Upper lobe of left lung (tissue), 6 donors: ENCODE results near the gene PFDN2. TPM values are rescaled to one million over a fixed set of nuclear protein-coding genes. Genes with fewer than 3 reads are reported as not detected.

Source experiments
- ATAC-seq, 2 donors: fragments of 200-7000 bp; cut with Tn5 transposase; one replicate each; pipeline ENCODE4 v1.9.1; 2022; ENCODE audit warnings: mild to moderate bottlenecking in 2 of 2, moderate library complexity in 2 of 2; ENCODE audit not compliant: low FRiP score in 2 of 2
- DNase-seq, 2 donors: peaks; one replicate each; pipeline ENCODE4 v3.0.0-alpha.2; 2019 to 2020
- H3K27ac ChIP-seq, 4 donors: fragments of 200-600 bp; sonication (generic); one replicate each; pipeline ENCODE4 v1.5.1; 2016 to 2019
- H3K27me3 ChIP-seq, 4 donors: fragments of 200-600 bp; sonication (generic); one replicate each; pipeline ENCODE4 v1.5.1; 2017 to 2019
- H3K36me3 ChIP-seq, 4 donors: fragments of 200-600 bp; sonication (generic); one replicate each; pipeline ENCODE4 v1.5.1; 2016 to 2019
- H3K4me1 ChIP-seq, 4 donors: fragments of 200-600 bp; sonication (generic); one replicate each; pipeline ENCODE4 v1.5.1; 2018 to 2019
- H3K4me3 ChIP-seq, 4 donors: fragments of 200-600 bp; sonication (generic); one replicate each; pipeline ENCODE4 v1.5.1; 2017 to 2019; ENCODE audit warnings: mild to moderate bottlenecking in 2 of 4, moderate library complexity in 1 of 4
- H3K9me3 ChIP-seq, 4 donors: fragments of 200-600 bp; sonication (generic); one replicate each; pipeline ENCODE4 v1.5.1; 2018 to 2019
- CTCF ChIP-seq, 6 experiments: fragments of 450-650 bp in 4 of 6; fragments of 200-600 bp in 2 of 6; sonication (generic) in 2 of 6; IDR thresholded peaks; one replicate each; pipeline ENCODE4 v1.5.1; 2016 to 2019; ENCODE audit warnings: antibody characterized with exemption in 6 of 6
- EP300 ChIP-seq, 4 donors: sonication (generic); formaldehyde crosslinking; IDR thresholded peaks; one replicate each; pipeline ENCODE4 v1.5.1; 2017; ENCODE audit warnings: antibody characterized with exemption in 4 of 4, control low read depth in 2 of 4
- POLR2A ChIP-seq, 4 donors: fragments of 450-650 bp; IDR thresholded peaks; one replicate each; pipeline ENCODE4 v1.5.1; 2016 to 2017; ENCODE audit warnings: antibody characterized with exemption in 4 of 4, mild to moderate bottlenecking in 2 of 4
- POLR2AphosphoS5 ChIP-seq, 2 donors: sonication (generic); formaldehyde crosslinking; IDR thresholded peaks; one replicate each; pipeline ENCODE4 v1.5.1; 2017; ENCODE audit warnings: antibody characterized with exemption in 2 of 2
- WGBS, 2 donors: methylation state at CpG; one replicate each; pipeline ENCODE4 v1.1.5; 2017 to 2018; 5-methylcytosine and 5-hydroxymethylcytosine counted together
- total RNA-seq, 6 donors: library from RNA; depleted of rRNA in 4 of 6; stranded (reverse); fragments of >200 nt in 4 of 6; gene quantifications; one replicate each; pipeline versions ENCODE4 v1.1.0 to v1.2.1, GENCODE V29; 2016 to 2021
- donor health status: DM: no; HTN: no; CAD: no; lungs with moderate emphysema.
- donor health status: DM: no; HTN: yes; CAD: no; lungs with severe emphysema.

The PFDN2 gene
- total RNA-seq, 6 donors from 2014 or later, result 17.8 to 55.9 (median 41.4) TPM

GRCh38 chr1:161095230-161095629, 22.6 kb downstream of the PFDN2 start:
- no peak for DNase-seq
- Histone ChIP-seq H3K9me3 (no peaks in the 10 kb centered on the region), H3K27me3 (no peaks in the 10 kb centered on the region), H3K36me3 (peaks cover 0 to 1% (median 0%) of the 10 kb centered on the region in 4 donors), H3K27ac (no peak overlapping the region), H3K4me1 (peaks cover 21 to 30% (median 26%) of the 10 kb centered on the region in 4 donors), H3K4me3 (no peak overlapping the region)
- no peak for TF ChIP-seq EP300 (IDR thresholded peaks at IDR 0.05)
- TF ChIP-seq CTCF (IDR thresholded peaks at IDR 0.05), result no peak
- TF ChIP-seq POLR2A (IDR thresholded peaks at IDR 0.05), result no peak
- TF ChIP-seq POLR2AphosphoS5 (IDR thresholded peaks at IDR 0.05), result no peak
- ATAC-seq, result no peak
- 89 to 92% methylated on average over 6 of the region's 6 CpGs for WGBS, 2 donors

GRCh38 chr1:161094481-161094880, 23.4 kb downstream of the PFDN2 start:
- TF ChIP-seq CTCF (IDR thresholded peaks at IDR 0.05) (no peak), POLR2A (IDR thresholded peaks at IDR 0.05) (no peak), POLR2AphosphoS5 (IDR thresholded peaks at IDR 0.05) (no peak), EP300 (IDR thresholded peaks at IDR 0.05) (no peak)
- H3K27ac ChIP-seq, result no peak overlapping the region
- ATAC-seq (no peak), DNase-seq (peak in 1 of 2 donors; percentile 49)
- H3K27me3 ChIP-seq, result no peaks in the 10 kb centered on the region
- H3K4me3 ChIP-seq, result no peak overlapping the region
- H3K4me1 ChIP-seq, result peaks cover 21 to 34% (median 31%) of the 10 kb centered on the region in 4 donors
- whole genome bisulfite sequencing, 2 donors, result 96% methylated on average over 14 of the region's 14 CpGs
- no peaks in the 10 kb centered on the region for H3K9me3 ChIP-seq
- no peaks in the 10 kb centered on the region for H3K36me3 ChIP-seq

- no peak overlapping the region for H3K27ac ChIP-seq
- H3K36me3 ChIP-seq, result no peaks in the 10 kb centered on the region
- H3K27me3 ChIP-seq, result no peaks in the 10 kb centered on the region
- no peak overlapping the region for H3K4me3 ChIP-seq
- DNase-seq (no peak), ATAC-seq (no peak)
- 70 to 79% methylated on average over 3 of the region's 3 CpGs for WGBS, 2 donors
- TF ChIP-seq EP300 (IDR thresholded peaks at IDR 0.05) (no peak), POLR2A (IDR thresholded peaks at IDR 0.05) (no peak), CTCF (IDR thresholded peaks at IDR 0.05) (no peak), POLR2AphosphoS5 (IDR thresholded peaks at IDR 0.05) (no peak)
- no peaks in the 10 kb centered on the region for H3K9me3 ChIP-seq
- H3K4me1 ChIP-seq, result peaks cover 8 to 30% (median 20%) of the 10 kb centered on the region in 4 donors
Observed at GRCh38 chr1:161092621-161093028, 25.2 kb downstream of the PFDN2 start.

- TF ChIP-seq EP300 (IDR thresholded peaks at IDR 0.05), result no peak
- TF ChIP-seq POLR2A (IDR thresholded peaks at IDR 0.05), result no peak
- TF ChIP-seq CTCF (IDR thresholded peaks at IDR 0.05), result no peak
- no peak for TF ChIP-seq POLR2AphosphoS5 (IDR thresholded peaks at IDR 0.05)
- WGBS, 2 donors, result 92% methylated on average over 7 of the region's 7 CpGs
- DNase-seq (no peak), ATAC-seq (no peak)
- Histone ChIP-seq H3K4me3 (no peak overlapping the region), H3K9me3 (no peaks in the 10 kb centered on the region), H3K27me3 (no peaks in the 10 kb centered on the region), H3K4me1 (peaks cover 3 to 29% (median 18%) of the 10 kb centered on the region in 4 donors), H3K27ac (no peak overlapping the region), H3K36me3 (no peaks in the 10 kb centered on the region)
Observed at GRCh38 chr1:161091796-161092507, 25.9 kb downstream of the PFDN2 start.

GRCh38 chr1:161091093-161091492, 26.7 kb downstream of the PFDN2 start:
- TF ChIP-seq POLR2A (IDR thresholded peaks at IDR 0.05) (no peak), POLR2AphosphoS5 (IDR thresholded peaks at IDR 0.05) (no peak), EP300 (IDR thresholded peaks at IDR 0.05) (no peak), CTCF (IDR thresholded peaks at IDR 0.05) (no peak)
- Histone ChIP-seq H3K27me3 (no peaks in the 10 kb centered on the region), H3K4me1 (peaks cover 0 to 33% (median 19%) of the 10 kb centered on the region in 4 donors), H3K27ac (no peak overlapping the region), H3K36me3 (no peaks in the 10 kb centered on the region), H3K4me3 (no peak overlapping the region), H3K9me3 (no peaks in the 10 kb centered on the region)
- no peak for ATAC-seq
- 90 to 91% methylated on average over 5 of the region's 5 CpGs for WGBS, 2 donors
- DNase-seq, result no peak
